Astrocyte (in vitro differentiated cells and primary cell): ENCODE measurements around the gene TRIM21.

Source experiments
- EZH2 ChIP-seq: IDR thresholded peaks from 2 replicates; pipeline ENCODE4 v1.6.1; 2012; ENCODE audit warnings: mild to moderate bottlenecking, low read length, inconsistent platforms; ENCODE audit not compliant: insufficient read depth
- TF ChIP-seq, protein P1 (sequence below): IDR thresholded peaks from 2 replicates; pipeline ENCODE4 v1.5.1; 2011; ENCODE audit warnings: low read depth, mild to moderate bottlenecking, inconsistent platforms, low read length, moderate library complexity; ENCODE audit not compliant: insufficient read depth

- TF ChIP-seq, protein P1, sequence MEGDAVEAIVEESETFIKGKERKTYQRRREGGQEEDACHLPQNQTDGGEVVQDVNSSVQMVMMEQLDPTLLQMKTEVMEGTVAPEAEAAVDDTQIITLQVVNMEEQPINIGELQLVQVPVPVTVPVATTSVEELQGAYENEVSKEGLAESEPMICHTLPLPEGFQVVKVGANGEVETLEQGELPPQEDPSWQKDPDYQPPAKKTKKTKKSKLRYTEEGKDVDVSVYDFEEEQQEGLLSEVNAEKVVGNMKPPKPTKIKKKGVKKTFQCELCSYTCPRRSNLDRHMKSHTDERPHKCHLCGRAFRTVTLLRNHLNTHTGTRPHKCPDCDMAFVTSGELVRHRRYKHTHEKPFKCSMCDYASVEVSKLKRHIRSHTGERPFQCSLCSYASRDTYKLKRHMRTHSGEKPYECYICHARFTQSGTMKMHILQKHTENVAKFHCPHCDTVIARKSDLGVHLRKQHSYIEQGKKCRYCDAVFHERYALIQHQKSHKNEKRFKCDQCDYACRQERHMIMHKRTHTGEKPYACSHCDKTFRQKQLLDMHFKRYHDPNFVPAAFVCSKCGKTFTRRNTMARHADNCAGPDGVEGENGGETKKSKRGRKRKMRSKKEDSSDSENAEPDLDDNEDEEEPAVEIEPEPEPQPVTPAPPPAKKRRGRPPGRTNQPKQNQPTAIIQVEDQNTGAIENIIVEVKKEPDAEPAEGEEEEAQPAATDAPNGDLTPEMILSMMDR, result no peak
- no peak for TF ChIP-seq EZH2
These were observed at the start of gene TRIM21 for GRCh38 chr11:4393209-4393857.
